Activated T-cell treated with anti-CD3 and anti-CD28 coated beads, Interleukin-2, amount 50 U/mL, for 4 hours (primary cell): Measurements from ENCODE around the gene FNTB. TPM values are rescaled to one million over a fixed set of nuclear protein-coding genes. Genes with fewer than 3 reads are reported as not detected.

Experiments
- ATAC-seq, 2 donors: fragments of 200-7000 bp; cut with Tn5 transposase; one replicate each; pipeline ENCODE4 v1.10.0; 2021
- DNase-seq: peaks from one replicate; pipeline ENCODE4 v3.0.0-alpha.2; 2020
- H3K27me3 Mint-ChIP-seq: one replicate; pipeline ENCODE4 v1.8.0; 2021; ENCODE audit warnings: low read depth, mixed read lengths
- H3K36me3 Mint-ChIP-seq: one replicate; pipeline ENCODE4 v1.8.0; 2022; ENCODE audit warnings: mixed read lengths; ENCODE audit not compliant: insufficient read depth
- H3K4me1 Mint-ChIP-seq: one replicate; pipeline ENCODE4 v1.8.0; 2021; ENCODE audit warnings: low read depth, mixed read lengths
- H3K4me3 Mint-ChIP-seq: one replicate; pipeline ENCODE4 v1.8.0; 2021; ENCODE audit warnings: mild to moderate bottlenecking, moderate library complexity, mixed read lengths
- H3K9me3 Mint-ChIP-seq: one replicate; pipeline ENCODE4 v1.8.0; 2021; ENCODE audit warnings: mixed read lengths
- total RNA-seq, 3 donors: library from RNA; stranded (reverse); gene quantifications; one replicate each; pipeline ENCODE4 v1.2.1, GENCODE V29; 2021

The FNTB gene, protein sequence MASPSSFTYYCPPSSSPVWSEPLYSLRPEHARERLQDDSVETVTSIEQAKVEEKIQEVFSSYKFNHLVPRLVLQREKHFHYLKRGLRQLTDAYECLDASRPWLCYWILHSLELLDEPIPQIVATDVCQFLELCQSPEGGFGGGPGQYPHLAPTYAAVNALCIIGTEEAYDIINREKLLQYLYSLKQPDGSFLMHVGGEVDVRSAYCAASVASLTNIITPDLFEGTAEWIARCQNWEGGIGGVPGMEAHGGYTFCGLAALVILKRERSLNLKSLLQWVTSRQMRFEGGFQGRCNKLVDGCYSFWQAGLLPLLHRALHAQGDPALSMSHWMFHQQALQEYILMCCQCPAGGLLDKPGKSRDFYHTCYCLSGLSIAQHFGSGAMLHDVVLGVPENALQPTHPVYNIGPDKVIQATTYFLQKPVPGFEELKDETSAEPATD
- 10 to 100 TPM in 2 of 3 donors, 1 to 10 TPM in 1; 9.4 to 11.7 (median 10.9) TPM for total RNA-seq

GRCh38 chr14:64986648-64987437 lies at the start of gene FNTB:
Gene FNTB (plus strand): TSS chr14:64986895. CDS start chr14:64986954, 59 bp downstream.
- Mint-ChIP-seq H3K36me3 (peaks cover 1% of the 10 kb centered on the region), H3K4me1 (peaks cover 37% of the 10 kb centered on the region), H3K4me3 (peak within 1 kb of the TSS; percentile 89), H3K9me3 (no peaks in the 10 kb centered on the region), H3K27me3 (peaks cover 6% of the 10 kb centered on the region)
- ATAC-seq (peak; percentile 99), DNase-seq (peak; percentile 83)

DNA sequence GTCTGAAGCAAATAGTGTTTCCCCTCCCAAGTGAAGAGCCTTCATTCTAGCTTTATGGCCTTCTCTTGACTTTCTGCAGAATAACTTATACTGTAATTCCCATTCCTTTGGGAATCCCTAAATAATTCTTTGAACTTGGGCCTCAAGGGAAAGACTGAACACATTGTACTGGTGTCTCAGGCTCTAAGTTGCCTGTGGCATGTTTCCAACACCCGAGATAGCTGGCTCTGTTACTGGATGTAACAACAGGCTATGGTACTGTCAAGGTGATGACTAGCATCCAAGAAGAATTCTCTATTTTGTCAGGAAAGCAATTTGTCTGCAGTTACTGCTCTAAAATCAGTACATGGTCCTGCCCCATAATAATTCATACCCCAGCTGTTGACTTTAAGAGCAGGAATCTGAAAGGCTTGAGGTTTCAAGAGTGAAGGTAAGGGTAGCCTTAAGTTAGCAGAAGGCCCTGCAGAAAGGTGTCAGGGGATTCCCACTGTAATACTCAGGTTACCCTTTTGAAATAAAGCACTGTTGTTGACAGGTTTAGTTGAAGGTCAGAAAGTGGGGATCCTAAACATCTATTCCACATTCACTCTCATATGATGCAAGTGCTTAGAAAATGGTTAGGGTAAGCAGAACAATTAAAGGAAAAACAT lies 49.4 kb upstream of the FNTB start:
- ATAC-seq: no peak
- peaks cover 48% of the 10 kb centered on the region for H3K36me3 Mint-ChIP-seq

DNA sequence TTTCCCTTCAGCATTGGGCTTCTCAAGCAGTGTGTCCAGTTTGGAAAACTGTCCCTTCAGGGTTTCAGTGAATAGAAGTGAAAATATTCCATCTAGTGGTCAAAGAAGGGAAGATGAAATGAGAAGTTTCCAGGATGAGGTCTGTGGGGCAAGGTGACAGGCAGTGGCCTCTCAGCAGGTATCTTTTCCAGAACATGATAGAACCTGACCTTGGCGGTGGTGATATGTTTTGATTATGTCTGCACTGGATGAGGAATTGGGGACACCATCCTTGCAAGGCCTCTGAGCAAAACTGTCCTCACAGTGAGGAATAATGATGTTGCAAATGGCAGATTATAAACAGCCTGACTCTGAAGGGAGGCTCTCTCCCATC lies 48.9 kb upstream of the FNTB start:
- H3K27me3 Mint-ChIP-seq: no peaks in the 10 kb centered on the region
- no peak for DNase-seq
- H3K9me3 Mint-ChIP-seq: no peaks in the 10 kb centered on the region
- ATAC-seq: no peak
- peaks cover 63% of the 10 kb centered on the region for H3K4me1 Mint-ChIP-seq
- H3K4me3 Mint-ChIP-seq: no peak overlapping the region
- peaks cover 43% of the 10 kb centered on the region for H3K36me3 Mint-ChIP-seq

More for the DNA sequence above, 49.4 kb upstream of the FNTB start:
- DNase-seq: no peak
- Mint-ChIP-seq H3K27me3 (no peaks in the 10 kb centered on the region), H3K9me3 (no peaks in the 10 kb centered on the region), H3K4me3 (no peak overlapping the region), H3K4me1 (peaks cover 65% of the 10 kb centered on the region)

DNA sequence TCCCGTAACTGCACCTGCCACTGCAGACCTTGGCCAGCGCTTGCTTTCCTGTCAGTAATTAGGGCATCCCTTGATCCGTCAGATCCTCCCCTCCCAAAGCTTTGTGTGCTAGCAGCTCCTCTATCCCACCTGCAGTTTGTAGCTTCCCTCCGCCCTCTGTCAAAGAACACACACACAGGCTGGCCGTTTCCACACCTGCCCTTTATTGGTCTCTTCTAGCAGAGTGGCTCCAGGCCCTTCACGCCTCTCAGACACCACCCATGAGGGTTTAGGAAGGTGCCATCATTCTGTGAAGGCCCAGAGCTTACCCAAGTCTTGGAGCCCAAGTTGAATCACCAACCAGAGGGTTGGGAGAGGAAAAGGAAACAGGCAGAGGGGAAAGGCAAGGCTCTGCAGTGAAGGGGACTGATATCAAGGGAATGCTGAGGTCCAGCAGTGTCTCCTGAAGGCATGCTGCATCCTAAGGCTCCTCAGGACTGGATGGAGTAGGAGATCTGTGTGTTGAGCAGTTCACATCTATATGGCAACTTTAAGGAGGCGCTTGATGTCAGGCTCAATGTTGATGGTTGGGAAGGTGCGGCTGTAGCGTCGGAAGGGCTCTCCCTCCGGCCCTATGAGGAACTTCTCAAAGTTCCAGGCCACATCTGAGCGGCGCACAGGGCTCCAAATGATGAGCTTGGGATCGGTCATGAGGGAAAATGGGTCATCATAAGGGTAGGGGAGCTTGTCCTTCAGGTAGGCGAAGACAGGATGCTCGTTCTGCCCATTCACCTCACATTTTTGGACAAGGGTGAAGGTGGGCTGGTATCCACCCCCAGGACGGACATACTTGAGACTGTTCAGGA lies 47.5 kb upstream of the FNTB start:
- Mint-ChIP-seq H3K4me3 (no peak overlapping the region), H3K9me3 (no peaks in the 10 kb centered on the region), H3K36me3 (peaks cover 40% of the 10 kb centered on the region), H3K4me1 (peaks cover 74% of the 10 kb centered on the region), H3K27me3 (no peaks in the 10 kb centered on the region)
- no peak for ATAC-seq
- no peak for DNase-seq

DNA sequence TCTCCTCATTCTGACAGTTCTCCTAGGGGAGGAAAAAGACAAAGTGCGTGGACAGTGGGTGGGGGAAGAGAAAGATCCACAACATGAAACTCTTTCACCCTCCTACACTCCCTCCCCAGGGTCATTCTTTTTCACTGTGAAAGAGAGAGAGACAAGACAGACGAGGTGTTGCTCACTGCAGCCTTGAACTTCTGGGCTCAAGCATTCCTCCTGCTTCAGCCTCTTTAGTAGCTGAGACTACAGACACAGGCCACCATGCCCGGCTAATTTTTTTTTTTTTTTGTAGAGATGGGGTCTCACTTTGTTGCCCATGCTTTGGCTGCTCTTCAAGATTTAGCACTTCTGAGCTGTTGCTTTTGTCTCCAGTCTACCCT lies 46.9 kb upstream of the FNTB start:
- Mint-ChIP-seq H3K9me3 (no peaks in the 10 kb centered on the region), H3K4me1 (peaks cover 69% of the 10 kb centered on the region), H3K27me3 (no peaks in the 10 kb centered on the region), H3K4me3 (no peak overlapping the region), H3K36me3 (peaks cover 36% of the 10 kb centered on the region)
- DNase-seq (no peak), ATAC-seq (no peak)

- Mint-ChIP-seq H3K9me3 (no peaks in the 10 kb centered on the region), H3K4me1 (peaks cover 69% of the 10 kb centered on the region), H3K36me3 (peaks cover 40% of the 10 kb centered on the region), H3K27me3 (no peaks in the 10 kb centered on the region), H3K4me3 (no peak overlapping the region)
- ATAC-seq: no peak
- DNase-seq: no peak
Observed at GRCh38 chr14:64940336-64940910, 46.3 kb upstream of the FNTB start.

DNA sequence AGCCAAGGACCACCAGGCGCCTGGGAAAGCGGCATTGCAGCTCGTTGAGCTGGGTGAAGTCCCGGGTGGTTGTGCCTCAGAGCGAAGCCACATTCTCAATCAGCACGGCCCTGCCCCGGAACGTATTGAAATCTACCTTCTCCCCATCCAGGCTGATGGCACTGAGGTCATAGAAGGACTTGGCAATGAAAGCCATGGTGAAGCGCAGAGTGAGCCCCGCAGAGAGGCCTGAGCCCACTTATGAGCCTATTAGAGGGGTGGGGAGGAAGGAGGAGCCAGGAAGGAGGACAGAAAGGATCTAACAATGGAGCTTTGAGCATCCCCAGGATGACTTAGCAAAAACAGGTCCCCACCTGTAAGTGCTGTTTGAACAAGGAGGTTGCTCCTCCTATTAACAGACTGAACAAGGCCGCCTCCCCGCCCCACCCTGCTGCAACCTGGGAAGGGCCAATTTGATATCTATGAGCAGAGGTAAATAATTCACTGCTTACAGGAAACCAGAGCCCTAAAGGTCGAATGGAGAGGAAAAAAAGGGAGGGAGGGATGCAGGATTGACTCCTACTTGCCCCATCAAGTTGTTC lies 44.1 kb upstream of the FNTB start, which contains the start of gene GPX2:
Gene GPX2, minus strand, starts transcription at position 215 of the 581 bp plus-strand sequence. Its CDS starts 19 bp downstream, at position 196.
- peaks cover 51% of the 10 kb centered on the region for H3K4me1 Mint-ChIP-seq
- no peaks in the 10 kb centered on the region for H3K27me3 Mint-ChIP-seq
- peaks cover 37% of the 10 kb centered on the region for H3K36me3 Mint-ChIP-seq
- DNase-seq (no peak), ATAC-seq (no peak)
- H3K9me3 Mint-ChIP-seq: no peaks in the 10 kb centered on the region
- H3K4me3 Mint-ChIP-seq: no peak within 1 kb of the TSS

DNA sequence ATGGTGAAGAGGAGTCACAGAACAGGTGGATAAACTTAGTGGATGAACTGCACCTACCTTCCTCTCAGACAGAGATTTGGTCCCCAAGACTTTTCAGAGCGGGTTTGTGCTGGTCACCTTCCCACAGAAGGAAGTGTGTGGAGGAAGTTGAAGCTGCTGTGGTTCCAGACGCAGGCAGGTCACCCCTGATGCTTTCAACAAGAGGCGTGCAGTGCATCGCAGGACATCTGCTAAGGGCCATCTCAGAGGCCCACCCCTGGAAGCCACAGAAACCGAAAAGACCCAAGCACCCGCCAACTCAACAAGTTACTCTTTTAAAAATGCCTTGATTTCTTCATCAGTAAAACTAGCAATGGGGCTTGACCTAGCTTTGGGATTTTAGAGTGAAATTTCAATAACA lies 43.1 kb upstream of the FNTB start:
- H3K27me3 Mint-ChIP-seq: no peaks in the 10 kb centered on the region
- no peak for ATAC-seq
- DNase-seq: no peak
- H3K36me3 Mint-ChIP-seq: peaks cover 32% of the 10 kb centered on the region
- H3K4me1 Mint-ChIP-seq: peaks cover 45% of the 10 kb centered on the region
- H3K4me3 Mint-ChIP-seq: no peak overlapping the region
- H3K9me3 Mint-ChIP-seq: no peaks in the 10 kb centered on the region

GRCh38 chr14:64944041-64944440 lies 42.7 kb upstream of the FNTB start:
- H3K4me3 Mint-ChIP-seq: no peak overlapping the region
- DNase-seq (no peak), ATAC-seq (no peak)
- peaks cover 41% of the 10 kb centered on the region for H3K4me1 Mint-ChIP-seq
- peaks cover 27% of the 10 kb centered on the region for H3K36me3 Mint-ChIP-seq
- H3K27me3 Mint-ChIP-seq: no peaks in the 10 kb centered on the region
- H3K9me3 Mint-ChIP-seq: no peaks in the 10 kb centered on the region

GRCh38 chr14:64944861-64945260 lies 41.8 kb upstream of the FNTB start:
- Mint-ChIP-seq H3K4me1 (peaks cover 34% of the 10 kb centered on the region), H3K36me3 (peaks cover 22% of the 10 kb centered on the region), H3K9me3 (no peaks in the 10 kb centered on the region), H3K4me3 (no peak overlapping the region), H3K27me3 (no peaks in the 10 kb centered on the region)
- ATAC-seq (no peak), DNase-seq (no peak)

- DNase-seq: no peak
- H3K4me3 Mint-ChIP-seq: no peak overlapping the region
- no peak for ATAC-seq
- H3K4me1 Mint-ChIP-seq: peaks cover 29% of the 10 kb centered on the region
- peaks cover 17% of the 10 kb centered on the region for H3K36me3 Mint-ChIP-seq
- no peaks in the 10 kb centered on the region for H3K9me3 Mint-ChIP-seq
- no peaks in the 10 kb centered on the region for H3K27me3 Mint-ChIP-seq
Observed at GRCh38 chr14:64945431-64946178, 41.1 kb upstream of the FNTB start.

DNA sequence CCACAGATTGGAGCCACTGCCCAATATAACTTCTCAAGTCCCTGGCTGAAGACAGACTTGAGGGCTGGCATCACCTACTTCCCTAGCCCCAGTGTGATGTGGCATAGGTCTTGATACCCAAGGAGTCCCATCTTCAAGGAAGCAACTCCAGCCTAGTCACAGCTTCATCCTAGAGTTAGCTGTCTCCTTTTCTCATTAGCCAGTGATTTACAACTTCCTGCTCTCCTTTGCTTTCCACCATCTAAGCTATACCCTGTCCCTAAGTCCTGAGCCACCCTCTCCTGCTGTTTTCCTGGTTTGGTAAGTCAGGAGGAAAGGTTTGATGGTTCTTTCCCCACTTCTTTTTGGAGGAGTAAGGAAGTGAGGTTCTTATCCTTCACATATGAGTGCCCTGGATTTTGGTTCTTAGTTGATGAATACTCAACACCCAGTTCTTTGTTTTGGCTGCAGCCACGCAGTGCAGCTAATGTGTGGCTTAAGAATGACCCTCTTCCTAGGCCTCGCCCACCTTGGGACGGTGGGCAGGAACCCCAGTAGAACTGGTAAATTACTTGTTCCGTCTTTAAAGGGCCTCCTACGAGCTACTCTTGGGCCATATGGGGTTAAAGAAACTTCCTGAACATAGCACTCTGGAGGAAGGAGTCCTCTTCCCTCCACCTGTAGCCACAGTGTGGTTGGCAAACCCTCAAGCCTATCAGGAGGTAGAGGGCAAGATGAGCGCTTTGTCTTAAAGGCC lies 40.2 kb upstream of the FNTB start:
- Mint-ChIP-seq H3K4me3 (no peak overlapping the region), H3K9me3 (no peaks in the 10 kb centered on the region), H3K4me1 (peaks cover 25% of the 10 kb centered on the region), H3K36me3 (peaks cover 21% of the 10 kb centered on the region), H3K27me3 (no peaks in the 10 kb centered on the region)
- ATAC-seq (no peak), DNase-seq (no peak)
